ENCODE measurements around the gene CACNA1G.

CACNA1G gene

DNA sequence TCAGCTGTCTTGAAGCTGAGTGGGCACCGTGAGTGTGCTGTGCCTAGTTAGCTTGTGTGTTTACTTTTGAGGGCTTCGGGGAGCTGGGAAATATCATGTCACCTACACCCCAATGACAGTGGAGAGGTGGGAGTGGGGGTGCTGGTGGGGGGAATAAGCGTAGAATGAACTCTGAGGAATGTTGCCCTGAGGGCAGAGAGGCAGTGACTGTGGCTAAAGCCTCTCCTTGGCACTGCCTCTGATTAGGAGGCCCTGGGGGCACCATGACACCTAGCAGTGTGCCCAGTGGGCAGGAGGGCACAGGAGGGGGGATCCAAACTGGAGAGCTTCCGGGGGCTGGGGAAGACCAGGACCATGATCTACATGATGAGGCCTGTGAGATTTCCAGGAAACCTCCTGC is 24.8 kb downstream of the CACNA1G start:
- no peak overlapping the region for H3K4me2 ChIP-seq (ENCODE audit: low read length)
- no peaks in the 10 kb centered on the region for H3K4me1 ChIP-seq (ENCODE audit: insufficient read depth, low read length, severe bottlenecking)
- H3K4me3 ChIP-seq (ENCODE audit: low read depth, low read length, poor library complexity, severe bottlenecking) = no peak overlapping the region
- TF ChIP-seq, protein P1, sequence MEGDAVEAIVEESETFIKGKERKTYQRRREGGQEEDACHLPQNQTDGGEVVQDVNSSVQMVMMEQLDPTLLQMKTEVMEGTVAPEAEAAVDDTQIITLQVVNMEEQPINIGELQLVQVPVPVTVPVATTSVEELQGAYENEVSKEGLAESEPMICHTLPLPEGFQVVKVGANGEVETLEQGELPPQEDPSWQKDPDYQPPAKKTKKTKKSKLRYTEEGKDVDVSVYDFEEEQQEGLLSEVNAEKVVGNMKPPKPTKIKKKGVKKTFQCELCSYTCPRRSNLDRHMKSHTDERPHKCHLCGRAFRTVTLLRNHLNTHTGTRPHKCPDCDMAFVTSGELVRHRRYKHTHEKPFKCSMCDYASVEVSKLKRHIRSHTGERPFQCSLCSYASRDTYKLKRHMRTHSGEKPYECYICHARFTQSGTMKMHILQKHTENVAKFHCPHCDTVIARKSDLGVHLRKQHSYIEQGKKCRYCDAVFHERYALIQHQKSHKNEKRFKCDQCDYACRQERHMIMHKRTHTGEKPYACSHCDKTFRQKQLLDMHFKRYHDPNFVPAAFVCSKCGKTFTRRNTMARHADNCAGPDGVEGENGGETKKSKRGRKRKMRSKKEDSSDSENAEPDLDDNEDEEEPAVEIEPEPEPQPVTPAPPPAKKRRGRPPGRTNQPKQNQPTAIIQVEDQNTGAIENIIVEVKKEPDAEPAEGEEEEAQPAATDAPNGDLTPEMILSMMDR (IDR thresholded peaks at IDR 0.05; ENCODE audit: low read length) = no peak
- no peak for TF ChIP-seq EZH2 (IDR thresholded peaks at IDR 0.05; ENCODE audit: borderline replicate concordance, low read length)
- no peak overlapping the region for H3K27ac ChIP-seq (ENCODE audit: low read depth, low read length, poor library complexity, severe bottlenecking)
- no peaks in the 10 kb centered on the region for H3K36me3 ChIP-seq (ENCODE audit: insufficient read depth, low read length)
- H3K27me3 ChIP-seq (ENCODE audit: insufficient read depth, low read length) = peaks cover 5% of the 10 kb centered on the region
- H2AFZ ChIP-seq (ENCODE audit: low read length) = no peak overlapping the region
- H3K9me2 ChIP-seq (ENCODE audit: low read depth, low read length) = no peaks in the 10 kb centered on the region
- H4K20me1 ChIP-seq (ENCODE audit: insufficient read depth, low read length) = no peaks in the 10 kb centered on the region
- no peaks in the 10 kb centered on the region for H3K79me2 ChIP-seq (ENCODE audit: insufficient read depth, low read length)
- no peak overlapping the region for H3K9ac ChIP-seq (ENCODE audit: low read length)
- no peaks in the 10 kb centered on the region for H3F3A ChIP-seq (ENCODE audit: insufficient read depth, low read length)
- no peaks in the 10 kb centered on the region for H3K9me3 ChIP-seq (ENCODE audit: low read length)

DNA sequence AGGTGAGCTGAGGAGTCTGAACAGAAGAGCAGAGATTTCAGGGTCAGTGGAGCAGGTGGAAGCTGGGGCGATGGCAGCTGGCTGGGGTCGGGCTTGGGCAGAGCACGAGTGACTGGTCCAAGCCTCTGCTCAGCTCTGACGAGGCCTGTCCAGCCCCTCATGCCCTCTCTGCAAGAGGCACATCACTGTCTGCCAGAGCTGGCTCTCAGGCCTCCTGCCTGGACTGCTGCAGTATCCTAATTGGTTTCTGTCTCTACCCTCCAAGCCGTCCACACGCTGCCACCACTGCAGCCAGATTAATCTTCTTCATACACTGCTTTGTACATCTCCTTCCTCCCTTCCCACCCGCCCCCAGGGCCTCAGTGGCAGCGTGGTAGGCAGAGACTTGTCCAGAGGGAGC is 25.4 kb downstream of the CACNA1G start:
- no peaks in the 10 kb centered on the region for H3K36me3 ChIP-seq (ENCODE audit: insufficient read depth, low read length)
- H3K4me2 ChIP-seq (ENCODE audit: low read length) = no peak overlapping the region
- H3K9me2 ChIP-seq (ENCODE audit: low read depth, low read length) = no peaks in the 10 kb centered on the region
- no peak overlapping the region for H3K27ac ChIP-seq (ENCODE audit: low read depth, low read length, poor library complexity, severe bottlenecking)
- no peaks in the 10 kb centered on the region for H3F3A ChIP-seq (ENCODE audit: insufficient read depth, low read length)
- no peaks in the 10 kb centered on the region for H3K9me3 ChIP-seq (ENCODE audit: low read length)
- H3K9ac ChIP-seq (ENCODE audit: low read length) = no peak overlapping the region
- peaks cover 5% of the 10 kb centered on the region for H3K27me3 ChIP-seq (ENCODE audit: insufficient read depth, low read length)
- H3K4me1 ChIP-seq (ENCODE audit: insufficient read depth, low read length, severe bottlenecking) = no peaks in the 10 kb centered on the region
- H4K20me1 ChIP-seq (ENCODE audit: insufficient read depth, low read length) = no peaks in the 10 kb centered on the region
- TF ChIP-seq, protein P1 (IDR thresholded peaks at IDR 0.05; ENCODE audit: low read length) = no peak
- no peak for TF ChIP-seq EZH2 (IDR thresholded peaks at IDR 0.05; ENCODE audit: borderline replicate concordance, low read length)
- H3K4me3 ChIP-seq (ENCODE audit: low read depth, low read length, poor library complexity, severe bottlenecking) = no peak overlapping the region
- H2AFZ ChIP-seq (ENCODE audit: low read length) = no peak overlapping the region
- no peaks in the 10 kb centered on the region for H3K79me2 ChIP-seq (ENCODE audit: insufficient read depth, low read length)

DNA sequence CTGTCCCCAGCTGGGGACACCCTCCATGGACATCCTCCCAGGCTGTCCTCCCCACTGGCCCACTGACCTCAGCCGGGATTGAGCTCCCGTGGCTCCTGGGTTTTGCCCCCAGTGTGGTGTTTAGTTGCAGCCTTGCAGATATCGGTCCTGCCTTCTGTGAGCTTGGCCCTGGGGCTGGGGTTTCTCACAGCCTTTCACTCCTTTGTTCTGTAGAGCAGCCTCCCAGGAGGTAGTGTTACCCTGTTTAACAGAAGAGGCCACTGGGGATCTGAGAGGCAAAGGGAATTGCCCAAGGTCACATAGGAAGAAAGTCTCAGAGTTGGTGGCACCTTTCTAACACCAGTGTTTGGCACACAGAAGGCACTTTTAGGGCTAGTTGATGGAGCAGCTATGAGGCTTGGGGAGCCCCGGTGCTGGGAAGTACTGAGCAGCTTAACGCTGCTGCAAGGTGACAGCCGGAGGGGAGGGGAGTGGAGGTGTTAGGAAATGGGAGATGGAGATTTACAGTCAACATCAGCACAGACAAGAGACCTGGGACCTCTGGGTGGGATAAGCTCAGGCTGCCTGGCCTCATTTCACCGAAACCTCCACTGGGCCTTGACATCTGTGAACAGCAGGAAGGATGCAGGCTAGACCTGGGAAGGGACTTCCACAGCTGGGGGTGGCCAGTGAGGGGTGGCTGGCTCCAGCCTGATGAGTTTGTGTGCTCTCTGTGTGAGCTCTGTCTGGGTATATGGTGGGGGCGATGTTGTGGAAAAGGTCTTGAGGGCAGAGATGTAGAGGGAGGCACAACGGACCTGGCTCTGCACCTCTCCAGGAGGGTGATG is 26.1 kb downstream of the CACNA1G start:
- Histone ChIP-seq H3K79me2 (ENCODE audit: insufficient read depth, low read length) (no peaks in the 10 kb centered on the region), H3K4me3 (ENCODE audit: low read depth, low read length, poor library complexity, severe bottlenecking) (no peak overlapping the region), H3K27me3 (ENCODE audit: insufficient read depth, low read length) (peaks cover 5% of the 10 kb centered on the region), H3K36me3 (ENCODE audit: insufficient read depth, low read length) (no peaks in the 10 kb centered on the region), H3K9me2 (ENCODE audit: low read depth, low read length) (no peaks in the 10 kb centered on the region), H3K27ac (ENCODE audit: low read depth, low read length, poor library complexity, severe bottlenecking) (no peak overlapping the region), H3K9ac (ENCODE audit: low read length) (no peak overlapping the region), H4K20me1 (ENCODE audit: insufficient read depth, low read length) (no peaks in the 10 kb centered on the region), H3K4me2 (ENCODE audit: low read length) (no peak overlapping the region), H3F3A (ENCODE audit: insufficient read depth, low read length) (no peaks in the 10 kb centered on the region), H3K9me3 (ENCODE audit: low read length) (no peaks in the 10 kb centered on the region), H3K4me1 (ENCODE audit: insufficient read depth, low read length, severe bottlenecking) (no peaks in the 10 kb centered on the region), H2AFZ (ENCODE audit: low read length) (no peak overlapping the region)
- no peak for TF ChIP-seq EZH2 (IDR thresholded peaks at IDR 0.05; ENCODE audit: borderline replicate concordance, low read length)
- TF ChIP-seq, protein P1 (IDR thresholded peaks at IDR 0.05; ENCODE audit: low read length) = no peak
